Subcutaneous adipose tissue (tissue), 4 donors: ENCODE results near the gene BIK. TPM values are rescaled to one million over a fixed set of nuclear protein-coding genes. Genes with fewer than 3 reads are reported as not detected.

Source experiments
- CTCF ChIP-seq: fragments of 450-650 bp; IDR thresholded peaks from one replicate; pipeline ENCODE4 v1.5.1; 2016; ENCODE audit warnings: low read depth, mild to moderate bottlenecking, control low read depth, antibody characterized with exemption, moderate library complexity
- total RNA-seq, 4 donors: library from RNA; depleted of rRNA; stranded (reverse); fragments of >200 nt; gene quantifications; one replicate each; pipeline ENCODE4 v1.1.0, GENCODE V29; 2016

Gene BIK
- total RNA-seq, 4 donors from 2014 or later, result 1.4 TPM; not detected in 3

DNA sequence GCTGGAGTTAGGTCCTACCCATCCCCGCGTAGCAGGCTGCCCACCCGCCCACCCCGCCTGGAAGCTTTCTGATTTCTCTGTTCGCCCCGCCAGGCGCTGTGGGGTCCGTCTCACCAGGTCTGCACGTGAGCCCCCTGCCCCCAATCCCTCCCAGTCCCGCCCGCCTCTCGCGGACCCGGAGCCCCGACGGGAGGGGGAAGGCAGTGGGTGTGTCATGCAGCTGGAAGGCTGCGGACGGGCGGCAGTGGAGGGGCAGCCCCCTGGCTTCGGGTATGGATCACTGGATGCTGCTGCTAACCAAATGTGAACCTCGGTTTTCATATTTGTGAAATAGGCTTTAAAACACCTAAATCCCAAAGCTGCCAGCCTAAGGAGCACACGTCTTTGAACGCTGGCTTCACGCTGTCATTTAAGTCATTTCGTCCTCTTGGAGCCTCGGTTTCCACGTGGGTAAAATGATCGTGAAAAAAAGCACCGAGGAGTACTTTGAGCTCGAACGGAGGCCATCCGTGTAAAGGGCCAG lies 568 bp upstream of the BIK start:
- TF ChIP-seq CTCF, result no peak

- TF ChIP-seq CTCF, result no peak
Observed at GRCh38 chr22:43110927-43111623, 525 bp downstream of the BIK start.

- no peak for TF ChIP-seq CTCF
Observed at GRCh38 chr22:43113526-43114251, 3.1 kb downstream of the BIK start.

DNA sequence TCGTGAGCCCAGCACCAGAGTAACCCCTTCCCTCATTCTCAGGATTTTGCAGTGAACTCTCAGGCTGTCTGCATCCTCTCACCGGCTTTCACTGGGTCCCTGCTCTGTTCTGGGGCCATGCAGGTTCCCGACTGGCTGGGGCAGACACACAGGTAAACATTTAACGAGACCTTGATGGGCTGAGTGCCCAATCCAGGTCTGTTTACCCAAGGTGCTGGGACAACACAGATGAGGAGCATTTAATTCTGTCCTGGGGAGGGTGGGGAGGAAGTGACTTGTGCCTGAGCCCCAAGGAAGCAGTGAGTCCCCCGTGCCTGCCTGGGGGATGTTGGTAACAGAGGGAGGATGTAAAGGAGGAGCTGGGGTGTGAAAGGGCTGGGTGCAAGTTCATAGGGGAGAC lies 4.4 kb downstream of the BIK start:
- TF ChIP-seq CTCF, result no peak

DNA sequence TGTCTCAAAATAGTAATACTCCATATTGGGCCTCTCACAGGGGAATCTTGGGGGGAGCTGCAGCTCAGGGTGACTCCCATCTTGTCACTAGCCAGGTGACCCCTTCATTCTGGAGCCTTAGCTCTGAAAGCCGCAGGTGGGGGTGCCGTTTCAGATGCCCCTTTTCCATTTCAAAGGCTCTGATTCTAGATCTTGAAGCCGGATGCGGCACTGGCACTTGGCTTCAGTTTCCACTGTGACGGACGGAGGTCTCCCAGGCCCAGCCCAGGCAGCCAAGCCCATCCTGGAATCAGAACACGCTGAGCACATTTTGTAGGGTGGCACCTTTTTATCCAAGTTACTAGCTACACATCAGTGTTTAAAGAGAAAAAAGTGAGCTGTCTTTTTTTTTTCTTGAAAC lies 6.4 kb downstream of the BIK start:
- TF ChIP-seq CTCF, result no peak

DNA sequence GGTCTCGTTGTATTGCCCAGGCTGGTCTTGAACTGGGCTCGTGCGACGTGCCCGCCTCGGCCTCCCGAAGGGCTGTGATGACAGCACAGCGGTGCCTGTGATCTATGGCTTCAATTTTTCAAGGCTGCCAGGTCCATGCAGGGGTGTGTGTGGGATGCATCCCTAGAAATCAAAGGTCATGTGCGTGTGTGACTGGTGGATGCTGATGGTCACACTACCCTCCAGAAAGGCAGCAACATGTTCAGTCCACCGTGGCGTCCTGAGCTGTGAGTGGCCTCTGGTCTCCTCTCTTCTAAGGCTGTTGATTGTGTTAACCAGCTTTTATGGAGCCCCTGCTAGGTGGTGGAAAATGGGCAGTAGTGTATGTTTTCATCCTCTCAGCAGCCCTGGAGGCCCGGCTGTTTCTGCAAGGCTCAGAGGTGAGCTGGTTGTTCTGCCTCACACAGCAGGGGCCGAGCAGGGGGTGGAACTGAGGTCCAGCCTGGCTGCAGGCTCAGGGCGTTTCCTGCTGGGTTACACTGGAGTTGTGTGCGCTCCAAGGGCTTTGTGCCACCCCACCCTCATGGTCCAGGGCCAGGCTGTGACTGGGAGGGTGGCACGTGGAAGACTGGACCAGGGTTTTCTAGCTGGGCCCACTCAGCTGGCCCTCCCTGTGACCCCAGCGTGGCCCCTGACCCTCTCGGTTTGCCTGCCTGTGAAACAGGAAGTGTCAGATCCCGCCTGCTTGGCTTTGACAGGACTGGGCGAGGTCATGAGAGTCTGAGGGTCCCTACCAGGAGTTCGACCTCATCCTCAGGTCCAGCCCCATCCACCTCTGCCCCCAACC lies 7.7 kb downstream of the BIK start:
- TF ChIP-seq CTCF, result no peak
